ENCODE results near the gene MERTK.
"Not testable (repeated sequence)": the region's sequence is repeated elsewhere in the genome, so short reads cannot be mapped to it uniquely, and the experiment has no call there.

MERTK gene

GRCh38 chr2:111919365-111919764, 21.0 kb downstream of the MERTK start:
- in situ Hi-C loops (cut with MboI; ENCODE audit: low sequenced_read_pairs) = no loop called here
- no peaks in the 10 kb centered on the region for H3K36me3 ChIP-seq (replicated peaks)
- DNase-seq (ENCODE audit: low spot score in 2 of 2) = no peak
- peaks cover 5% of the 10 kb centered on the region for H3K4me1 ChIP-seq
- H3K9me3 ChIP-seq = no peaks in the 10 kb centered on the region
- H3K27me3 ChIP-seq (ENCODE audit: low read depth) = no peaks in the 10 kb centered on the region
- no peak overlapping the region for H3K4me3 ChIP-seq

GRCh38 chr2:111919794-111920608, 21.6 kb downstream of the MERTK start:
- Histone ChIP-seq H3K27me3 (ENCODE audit: low read depth) (no peaks in the 10 kb centered on the region), H3K4me1 (peaks cover 5% of the 10 kb centered on the region), H3K36me3 (replicated peaks) (no peaks in the 10 kb centered on the region), H3K4me3 (no peak overlapping the region), H3K9me3 (no peaks in the 10 kb centered on the region)
- no peak for DNase-seq (ENCODE audit: low spot score in 2 of 2)
- in situ Hi-C loops (cut with MboI; ENCODE audit: low sequenced_read_pairs) = no loop called here

GRCh38 chr2:111923276-111923804, 24.9 kb downstream of the MERTK start:
- no peaks in the 10 kb centered on the region for H3K36me3 ChIP-seq (replicated peaks)
- DNase-seq (ENCODE audit: low spot score in 2 of 2) = no peak
- H3K9me3 ChIP-seq = no peaks in the 10 kb centered on the region
- H3K27me3 ChIP-seq (ENCODE audit: low read depth) = no peaks in the 10 kb centered on the region
- in situ Hi-C loops (cut with MboI; ENCODE audit: low sequenced_read_pairs) = no loop called here
- no peak overlapping the region for H3K4me3 ChIP-seq
- H3K4me1 ChIP-seq = peaks cover 4% of the 10 kb centered on the region

GRCh38 chr2:111924617-111925107, 26.3 kb downstream of the MERTK start:
- no peak for DNase-seq (ENCODE audit: low spot score in 2 of 2)
- H3K4me3 ChIP-seq = no peak overlapping the region
- in situ Hi-C loops (cut with MboI; ENCODE audit: low sequenced_read_pairs) = no loop called here
- H3K27me3 ChIP-seq (ENCODE audit: low read depth) = no peaks in the 10 kb centered on the region
- no peaks in the 10 kb centered on the region for H3K9me3 ChIP-seq
- H3K36me3 ChIP-seq (replicated peaks) = no peaks in the 10 kb centered on the region
- H3K4me1 ChIP-seq = peaks cover 3% of the 10 kb centered on the region

GRCh38 chr2:111927723-111928122, 29.3 kb downstream of the MERTK start:
- no peak overlapping the region for H3K4me3 ChIP-seq
- in situ Hi-C loops (cut with MboI; ENCODE audit: low sequenced_read_pairs) = no loop called here
- peaks cover 7% of the 10 kb centered on the region for H3K4me1 ChIP-seq
- H3K9me3 ChIP-seq = no peaks in the 10 kb centered on the region
- H3K27me3 ChIP-seq (ENCODE audit: low read depth) = no peaks in the 10 kb centered on the region
- DNase-seq (ENCODE audit: low spot score in 2 of 2) = no peak
- H3K36me3 ChIP-seq (replicated peaks) = peaks cover 3% of the 10 kb centered on the region; the same call in 1 of the 2 replicates

- in situ Hi-C loops (cut with MboI; ENCODE audit: low sequenced_read_pairs) = no loop called here
- no peak overlapping the region for H3K4me3 ChIP-seq
- no peaks in the 10 kb centered on the region for H3K27me3 ChIP-seq (ENCODE audit: low read depth)
- peaks cover 7% of the 10 kb centered on the region for H3K4me1 ChIP-seq
- no peaks in the 10 kb centered on the region for H3K9me3 ChIP-seq
- DNase-seq (ENCODE audit: low spot score in 2 of 2) = no peak
- peaks cover 3% of the 10 kb centered on the region; the same call in 1 of the 2 replicates for H3K36me3 ChIP-seq (replicated peaks)
Observed at GRCh38 chr2:111930409-111930808, 32.0 kb downstream of the MERTK start.

- no peaks in the 10 kb centered on the region for H3K9me3 ChIP-seq
- no peak for DNase-seq (ENCODE audit: low spot score in 2 of 2)
- in situ Hi-C loops (cut with MboI; ENCODE audit: low sequenced_read_pairs) = no loop called here
- H3K27me3 ChIP-seq (ENCODE audit: low read depth) = no peaks in the 10 kb centered on the region
- H3K36me3 ChIP-seq (replicated peaks) = peaks cover 3% of the 10 kb centered on the region; the same call in 1 of the 2 replicates
- peaks cover 7% of the 10 kb centered on the region for H3K4me1 ChIP-seq
- no peak overlapping the region for H3K4me3 ChIP-seq
Observed at GRCh38 chr2:111930875-111931274, 32.5 kb downstream of the MERTK start.

- Histone ChIP-seq H3K36me3 (replicated peaks) (peaks cover 3% of the 10 kb centered on the region; the same call in 1 of the 2 replicates), H3K4me1 (peaks cover 7% of the 10 kb centered on the region), H3K27me3 (ENCODE audit: low read depth) (no peaks in the 10 kb centered on the region), H3K4me3 (no peak overlapping the region), H3K9me3 (no peaks in the 10 kb centered on the region)
- in situ Hi-C loops (cut with MboI; ENCODE audit: low sequenced_read_pairs) = no loop called here
- DNase-seq (ENCODE audit: low spot score in 2 of 2) = no peak
Observed at GRCh38 chr2:111932841-111933291, 34.5 kb downstream of the MERTK start.

GRCh38 chr2:111933900-111934299, 35.5 kb downstream of the MERTK start:
- H3K9me3 ChIP-seq; DNase-seq (ENCODE audit: low spot score in 2 of 2); H3K36me3 ChIP-seq (replicated peaks); H3K4me3 ChIP-seq; H3K27me3 ChIP-seq (ENCODE audit: low read depth); H3K4me1 ChIP-seq; in situ Hi-C loops (cut with MboI; ENCODE audit: low sequenced_read_pairs): not testable (repeated sequence)

GRCh38 chr2:111936881-111937280, 38.5 kb downstream of the MERTK start:
- no peak for DNase-seq (ENCODE audit: low spot score in 2 of 2)
- Histone ChIP-seq H3K36me3 (replicated peaks) (no peaks in the 10 kb centered on the region), H3K27me3 (ENCODE audit: low read depth) (no peaks in the 10 kb centered on the region), H3K9me3 (no peaks in the 10 kb centered on the region), H3K4me1 (peaks cover 5% of the 10 kb centered on the region), H3K4me3 (no peak overlapping the region)
- in situ Hi-C loops (cut with MboI; ENCODE audit: low sequenced_read_pairs) = no loop called here

GRCh38 chr2:111938392-111938791, 40.0 kb downstream of the MERTK start:
- in situ Hi-C loops (cut with MboI; ENCODE audit: low sequenced_read_pairs) = no loop called here

GRCh38 chr2:111940333-111941196, 42.2 kb downstream of the MERTK start:
- H3K36me3 ChIP-seq (replicated peaks) = no peaks in the 10 kb centered on the region
- H3K4me3 ChIP-seq = no peak overlapping the region
- in situ Hi-C loops (cut with MboI; ENCODE audit: low sequenced_read_pairs) = no loop called here
- DNase-seq (ENCODE audit: low spot score in 2 of 2) = no peak
- peaks cover 5% of the 10 kb centered on the region for H3K4me1 ChIP-seq
- H3K27me3 ChIP-seq (ENCODE audit: low read depth) = no peaks in the 10 kb centered on the region
- no peaks in the 10 kb centered on the region for H3K9me3 ChIP-seq

More at GRCh38 chr2:111938392-111938791, 40.0 kb downstream of the MERTK start:
- Histone ChIP-seq H3K9me3 (no peaks in the 10 kb centered on the region), H3K27me3 (ENCODE audit: low read depth) (no peaks in the 10 kb centered on the region), H3K4me3 (no peak overlapping the region), H3K36me3 (replicated peaks) (no peaks in the 10 kb centered on the region), H3K4me1 (peaks cover 5% of the 10 kb centered on the region)
- no peak for DNase-seq (ENCODE audit: low spot score in 2 of 2)

- Histone ChIP-seq H3K4me3 (no peak overlapping the region), H3K9me3 (no peaks in the 10 kb centered on the region), H3K36me3 (replicated peaks) (no peaks in the 10 kb centered on the region), H3K4me1 (peaks cover 5% of the 10 kb centered on the region), H3K27me3 (ENCODE audit: low read depth) (no peaks in the 10 kb centered on the region)
- DNase-seq (ENCODE audit: low spot score in 2 of 2) = no peak
- in situ Hi-C loops (cut with MboI; ENCODE audit: low sequenced_read_pairs) = no loop called here
Observed at GRCh38 chr2:111941531-111941930, 43.1 kb downstream of the MERTK start.
